Keratinocyte (primary cell): Measurements from ENCODE around the gene MOSMO.

Experiments used
- EZH2 ChIP-seq: IDR thresholded peaks from one replicate; pipeline ENCODE4 v1.6.1; 2012; ENCODE audit warnings: inconsistent platforms, mild to moderate bottlenecking, low read length, moderate library complexity
- TF ChIP-seq, protein P1 (sequence below), 3 experiments: IDR thresholded peaks in 1 of 3; conservative IDR thresholded peaks in 1 of 3; optimal IDR thresholded peaks in 1 of 3; 2 replicates in 2 of 3; 3 replicates in 1 of 3; pipeline versions ENCODE3 to v1.5.1; 2011; ENCODE audit warnings: low read length in 3 of 3, mild to moderate bottlenecking in 3 of 3, moderate library complexity in 2 of 3, control low read depth in 1 of 3, inconsistent platforms in 1 of 3; ENCODE audit not compliant: insufficient read depth in 2 of 3; ENCODE audit errors: extremely low read depth in 1 of 3

- TF ChIP-seq, protein P1, sequence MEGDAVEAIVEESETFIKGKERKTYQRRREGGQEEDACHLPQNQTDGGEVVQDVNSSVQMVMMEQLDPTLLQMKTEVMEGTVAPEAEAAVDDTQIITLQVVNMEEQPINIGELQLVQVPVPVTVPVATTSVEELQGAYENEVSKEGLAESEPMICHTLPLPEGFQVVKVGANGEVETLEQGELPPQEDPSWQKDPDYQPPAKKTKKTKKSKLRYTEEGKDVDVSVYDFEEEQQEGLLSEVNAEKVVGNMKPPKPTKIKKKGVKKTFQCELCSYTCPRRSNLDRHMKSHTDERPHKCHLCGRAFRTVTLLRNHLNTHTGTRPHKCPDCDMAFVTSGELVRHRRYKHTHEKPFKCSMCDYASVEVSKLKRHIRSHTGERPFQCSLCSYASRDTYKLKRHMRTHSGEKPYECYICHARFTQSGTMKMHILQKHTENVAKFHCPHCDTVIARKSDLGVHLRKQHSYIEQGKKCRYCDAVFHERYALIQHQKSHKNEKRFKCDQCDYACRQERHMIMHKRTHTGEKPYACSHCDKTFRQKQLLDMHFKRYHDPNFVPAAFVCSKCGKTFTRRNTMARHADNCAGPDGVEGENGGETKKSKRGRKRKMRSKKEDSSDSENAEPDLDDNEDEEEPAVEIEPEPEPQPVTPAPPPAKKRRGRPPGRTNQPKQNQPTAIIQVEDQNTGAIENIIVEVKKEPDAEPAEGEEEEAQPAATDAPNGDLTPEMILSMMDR (optimal IDR thresholded peaks at IDR 0.05 in 1 of 3, IDR thresholded peaks at IDR 0.05 in 1 of 3, conservative IDR thresholded peaks at IDR 0.05 in 1 of 3; ENCODE audit: extremely low read depth in 1 of 3, insufficient read depth in 2 of 3, low read length in 3 of 3) = no peak
- TF ChIP-seq EZH2 = no peak
These were observed 23.7 kb downstream of the MOSMO start for GRCh38 chr16:22031483-22032083.
